Limb (tissue), 2 donors: Measurements from ENCODE around the gene CCNK.

Source experiments
- DNase-seq, 2 donors: peaks; one replicate each; pipeline ENCODE4 v3.0.0-alpha.2; 2016; ENCODE audit errors: extremely low spot score in 2 of 2

Gene CCNK

GRCh38 chr14:99519347-99519881 is 38.2 kb downstream of the CCNK start:
- no peak for DNase-seq

DNA sequence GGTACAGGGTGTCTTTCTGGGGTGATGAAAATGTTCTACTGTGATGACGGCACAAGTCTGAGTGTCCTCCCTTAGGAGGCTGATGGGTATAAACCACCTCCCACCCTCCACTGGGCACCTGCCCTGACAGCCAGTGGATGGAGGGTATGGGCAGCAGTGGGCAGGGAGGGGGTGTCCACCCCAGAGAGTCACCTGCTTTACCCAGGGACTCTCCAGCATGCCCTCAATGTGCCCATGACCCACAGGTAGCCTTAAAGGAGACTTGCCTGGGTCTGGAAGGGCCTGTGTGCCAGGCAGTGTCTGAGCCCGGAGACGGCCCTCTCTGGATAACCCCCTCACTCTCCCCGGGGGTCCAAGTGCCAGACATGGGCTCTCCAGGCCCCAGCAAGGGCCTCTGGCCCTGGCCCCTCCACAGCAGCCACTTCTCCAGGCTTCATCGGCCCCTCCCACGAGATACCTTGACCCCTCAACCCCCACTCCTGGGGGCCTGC is 38.8 kb downstream of the CCNK start:
- peak in 1 of 2 donors; percentile 33 for DNase-seq

DNA sequence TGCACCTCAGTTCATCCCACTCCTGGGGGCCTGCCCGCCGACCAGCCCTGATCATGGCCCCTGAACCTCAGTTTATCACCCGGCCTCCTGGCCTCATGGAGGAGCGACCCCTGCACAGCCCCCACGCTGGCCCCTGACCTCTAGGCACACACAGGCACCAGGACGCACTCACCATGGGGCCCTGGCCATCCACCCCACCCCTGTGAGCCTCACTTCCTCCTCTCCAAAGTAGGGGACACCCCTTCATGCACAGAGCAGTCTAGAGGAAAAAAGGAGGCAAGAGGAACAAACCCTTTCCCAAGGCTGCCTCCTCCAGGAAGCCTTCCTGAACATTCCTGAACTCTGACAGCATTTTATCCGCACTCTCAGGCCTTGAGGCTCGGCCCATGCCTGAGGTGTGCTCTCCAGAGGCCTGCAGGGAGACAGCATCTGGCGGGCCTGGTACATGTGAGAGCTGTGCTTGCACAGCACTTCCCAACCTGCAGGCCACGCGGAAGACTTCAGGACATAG is 39.4 kb downstream of the CCNK start:
- DNase-seq, result no peak

DNA sequence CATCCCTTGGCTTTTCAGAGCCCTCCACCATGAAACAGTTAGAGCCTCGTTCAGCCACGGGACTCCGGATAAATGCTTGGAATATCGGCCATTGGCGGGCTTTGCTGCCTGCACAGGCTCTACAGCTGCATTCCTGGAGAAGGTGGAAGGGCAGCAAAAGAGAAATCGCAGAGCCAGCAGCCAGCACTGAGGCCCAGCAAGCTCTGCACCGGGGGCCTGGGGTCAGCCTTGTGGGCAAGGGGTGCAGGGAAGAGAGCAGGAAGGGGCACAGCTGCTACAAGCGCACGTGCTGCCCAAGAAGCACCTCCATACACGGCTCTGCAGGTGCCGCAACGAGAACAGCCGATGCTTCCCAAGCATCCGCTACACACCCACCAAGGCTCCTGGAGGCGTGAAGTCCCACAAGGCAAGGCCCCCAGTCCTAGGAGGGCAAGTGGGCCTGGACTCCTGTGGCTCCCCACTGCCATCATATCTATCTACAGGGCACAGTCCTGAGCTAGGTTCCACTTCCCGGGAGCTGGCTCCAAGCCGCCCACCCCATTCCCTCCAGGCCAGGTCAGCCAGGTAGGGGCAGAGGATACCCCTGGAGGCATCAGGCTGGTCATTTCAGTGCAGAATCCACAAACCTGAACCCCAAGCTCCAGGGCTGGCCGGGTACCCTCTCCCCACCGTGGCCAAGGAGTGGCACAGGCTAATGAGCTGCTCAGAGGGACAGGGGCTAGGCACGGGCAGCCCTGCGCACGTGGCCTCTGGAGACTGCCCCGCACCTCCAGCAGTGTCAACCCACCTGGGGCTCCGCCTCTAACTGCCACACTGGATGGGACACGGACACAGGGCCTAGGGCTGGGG is 40.2 kb downstream of the CCNK start:
- no peak for DNase-seq

DNA sequence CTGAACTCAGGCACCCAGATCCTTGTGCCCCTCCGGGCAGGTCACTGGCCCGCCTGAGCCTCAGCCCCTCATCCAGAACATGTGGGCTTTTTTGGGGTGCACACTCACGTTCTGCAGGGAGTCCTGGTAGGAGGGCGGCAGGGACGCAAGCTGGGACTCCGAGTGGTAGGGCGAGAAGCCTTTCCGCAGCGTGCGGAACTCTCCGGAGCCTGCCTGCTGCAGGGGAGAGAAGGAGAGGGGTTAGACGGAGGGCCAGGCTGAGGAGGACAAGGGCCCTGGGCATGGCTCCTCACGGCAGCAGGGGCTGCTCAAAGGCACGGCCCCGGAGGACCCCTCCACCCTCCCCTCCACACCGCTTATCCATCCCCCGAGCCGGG is 40.8 kb downstream of the CCNK start:
- no peak for DNase-seq

- DNase-seq, result no peak
Observed at GRCh38 chr14:99522457-99522891, 41.3 kb downstream of the CCNK start.

DNA sequence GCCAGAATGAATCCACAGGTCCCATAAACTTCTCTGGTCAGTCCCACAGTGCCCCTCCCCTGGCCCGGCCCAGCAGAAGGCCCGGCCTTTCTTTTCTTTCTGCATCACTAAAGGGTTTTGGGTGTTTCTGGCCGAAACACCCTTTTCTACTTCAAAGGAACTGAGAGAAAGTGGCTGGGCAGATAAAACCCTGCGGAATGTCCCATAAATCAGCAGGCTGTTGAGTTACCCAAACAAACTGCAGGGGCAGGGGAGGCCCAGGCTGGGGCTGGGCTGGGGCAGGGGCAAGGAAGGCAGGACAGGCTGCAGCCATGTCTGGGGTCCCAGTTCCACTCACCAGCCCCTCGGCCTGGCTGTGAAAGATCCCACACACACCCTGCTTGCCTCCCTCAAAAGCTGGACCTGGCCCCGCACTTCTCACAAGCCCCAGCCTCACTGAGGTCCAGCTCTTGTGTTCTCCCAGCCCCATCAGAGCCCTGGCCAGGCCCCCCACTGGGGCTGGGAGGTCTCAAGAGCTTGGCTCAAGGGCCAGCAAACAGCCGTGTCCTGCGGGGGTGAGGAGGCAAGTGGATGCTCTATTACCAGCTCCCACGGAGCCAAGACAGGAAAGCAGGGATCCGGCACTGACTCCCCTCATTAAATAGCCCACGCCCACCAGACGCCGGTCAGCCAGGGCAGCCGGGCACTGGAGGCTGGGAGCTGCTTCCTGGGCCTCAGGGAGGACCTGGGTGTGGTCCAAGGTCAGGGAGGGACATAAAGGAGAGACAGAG is 41.9 kb downstream of the CCNK start:
- no peak for DNase-seq

GRCh38 chr14:99523704-99524055 is 42.5 kb downstream of the CCNK start:
- DNase-seq, result no peak

- no peak for DNase-seq
Observed at GRCh38 chr14:99524091-99524661, 43.0 kb downstream of the CCNK start.

DNA sequence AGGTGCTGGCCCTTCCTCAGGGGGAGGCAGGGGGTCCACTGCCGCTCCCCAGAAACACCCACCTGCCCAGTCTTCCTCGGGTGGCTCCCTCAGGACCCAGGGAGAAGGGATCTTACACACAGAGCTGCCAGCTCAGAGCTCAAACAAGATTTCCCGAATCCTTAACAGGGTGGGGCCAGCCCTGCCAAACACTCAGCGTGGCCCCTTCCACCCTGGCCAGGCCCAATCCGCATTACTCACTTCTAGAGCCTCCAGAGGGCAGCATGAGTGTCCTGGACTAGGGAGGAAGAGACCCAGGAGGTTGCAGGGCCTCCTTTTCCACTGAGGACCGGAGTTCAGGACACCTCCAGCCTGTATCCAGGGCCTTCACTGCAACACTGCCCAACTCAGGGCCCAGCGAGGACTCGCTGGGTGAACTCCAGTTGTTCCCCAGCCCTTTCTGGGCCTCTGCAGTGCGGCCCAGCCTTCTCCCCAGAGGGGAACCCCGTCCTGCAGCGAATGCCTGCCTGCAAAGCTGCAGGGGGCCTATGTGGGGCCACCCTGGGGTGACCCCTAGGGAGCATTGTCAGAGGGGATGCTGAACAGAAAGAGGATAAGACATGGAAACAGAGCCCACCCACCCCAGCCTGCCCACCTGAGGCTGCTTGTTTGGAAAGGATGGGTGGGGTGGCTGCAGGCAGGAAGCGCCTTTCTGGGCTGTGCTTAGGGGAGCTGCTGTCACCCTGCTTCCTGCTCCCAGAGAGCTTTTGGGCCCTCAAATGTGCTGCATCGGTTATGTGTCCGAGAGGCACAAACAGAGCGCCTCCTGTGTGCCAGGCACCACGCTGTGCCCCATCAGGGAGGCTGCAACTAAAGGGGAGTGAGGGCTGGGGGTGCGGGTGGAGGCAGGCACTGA is 43.8 kb downstream of the CCNK start:
- DNase-seq, result no peak

DNA sequence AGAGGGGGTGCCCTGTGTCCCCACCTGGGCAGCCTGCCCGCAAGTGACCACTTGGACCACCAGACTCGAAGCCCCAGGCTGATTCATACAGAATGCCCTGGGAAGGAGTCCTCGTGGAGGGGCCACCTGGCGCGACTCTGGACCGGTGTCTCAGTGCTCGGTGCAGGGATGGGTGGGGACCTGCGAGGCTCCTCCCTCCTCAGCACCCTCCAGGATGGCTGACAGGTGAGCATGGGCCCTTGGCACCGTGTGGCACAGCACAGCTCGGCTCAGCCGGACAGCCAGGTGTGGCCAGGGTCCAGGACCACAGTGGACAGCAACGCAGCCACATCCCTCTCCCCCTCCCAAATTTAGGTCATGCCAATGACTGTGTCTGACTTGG is 44.5 kb downstream of the CCNK start:
- DNase-seq, result no peak

GRCh38 chr14:99527026-99527425 is 45.8 kb downstream of the CCNK start:
- no peak for DNase-seq

DNA sequence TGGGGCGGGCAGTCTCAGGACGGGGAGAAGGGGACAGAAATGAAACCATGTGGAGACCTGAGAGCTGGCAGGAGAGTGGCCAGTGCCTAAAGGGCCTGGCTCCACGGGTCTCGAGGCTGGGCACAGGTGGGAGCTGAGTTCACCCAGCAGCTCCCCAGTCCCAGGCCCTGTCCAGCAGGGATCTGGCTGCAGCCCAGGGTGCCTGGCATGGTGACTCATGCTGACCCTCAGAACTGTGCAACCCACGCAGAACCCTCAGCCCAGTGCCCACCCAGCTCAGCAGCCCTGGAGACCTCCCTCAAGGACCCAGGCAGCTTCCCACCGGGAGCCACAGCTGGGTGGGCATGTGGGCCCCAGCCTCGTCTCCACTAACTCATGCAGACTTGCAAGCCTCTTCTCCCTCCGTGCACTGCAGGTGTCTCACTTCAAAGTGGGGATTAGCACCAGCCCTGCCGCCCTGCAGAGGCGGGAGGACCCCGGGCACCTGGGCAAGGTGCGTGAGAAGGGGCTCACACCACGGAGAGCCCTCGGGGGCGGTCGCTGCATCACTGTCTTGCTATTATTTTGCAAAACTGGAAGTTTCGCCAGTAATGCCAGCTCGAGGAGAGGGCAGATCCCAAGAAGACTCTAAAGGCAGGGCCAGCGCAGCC is 46.3 kb downstream of the CCNK start:
- no peak for DNase-seq

GRCh38 chr14:99529899-99530298 is 48.7 kb downstream of the CCNK start:
- DNase-seq, result no peak

DNA sequence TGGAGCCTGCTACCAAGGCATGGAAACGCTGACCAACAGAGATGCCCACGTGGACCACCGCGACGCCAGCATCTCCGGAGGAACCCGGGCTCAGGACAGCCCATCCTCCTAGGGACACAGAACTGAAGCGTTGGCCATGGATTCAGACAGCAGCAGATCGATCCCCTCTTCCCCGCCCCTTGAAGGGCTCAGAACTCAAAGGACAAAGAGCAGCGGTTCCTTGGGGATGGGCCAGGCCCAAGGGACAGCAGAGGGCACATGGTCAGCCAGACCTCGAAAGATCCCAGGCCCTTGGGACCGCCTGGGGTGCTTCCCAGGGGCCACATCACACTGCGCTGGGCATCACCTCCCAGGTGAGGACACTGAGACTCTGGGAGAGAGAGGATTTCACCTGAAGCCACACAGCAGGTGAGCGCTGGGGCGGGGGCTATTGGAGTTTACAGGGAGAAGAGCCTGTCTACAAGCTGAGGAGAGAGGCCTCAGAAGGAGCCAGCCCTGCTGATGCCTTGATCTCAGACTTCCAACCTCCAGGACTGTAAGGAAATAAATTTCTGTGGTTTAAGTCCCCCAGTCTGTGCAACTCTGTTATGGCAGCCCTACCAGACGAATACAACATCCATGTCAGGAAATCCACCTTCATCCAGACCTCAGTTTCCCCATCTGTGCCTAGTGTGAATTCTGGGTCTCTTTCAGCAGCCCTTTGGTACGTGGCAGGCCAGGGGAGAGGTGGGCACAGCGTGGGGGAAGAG is 49.4 kb downstream of the CCNK start:
- DNase-seq, result no peak

- DNase-seq, result peak in 1 of 2 donors; percentile 6
Observed at GRCh38 chr14:99531251-99532096, 50.3 kb downstream of the CCNK start.

- no peak for DNase-seq
Observed at GRCh38 chr14:99532310-99532709, 51.1 kb downstream of the CCNK start.

DNA sequence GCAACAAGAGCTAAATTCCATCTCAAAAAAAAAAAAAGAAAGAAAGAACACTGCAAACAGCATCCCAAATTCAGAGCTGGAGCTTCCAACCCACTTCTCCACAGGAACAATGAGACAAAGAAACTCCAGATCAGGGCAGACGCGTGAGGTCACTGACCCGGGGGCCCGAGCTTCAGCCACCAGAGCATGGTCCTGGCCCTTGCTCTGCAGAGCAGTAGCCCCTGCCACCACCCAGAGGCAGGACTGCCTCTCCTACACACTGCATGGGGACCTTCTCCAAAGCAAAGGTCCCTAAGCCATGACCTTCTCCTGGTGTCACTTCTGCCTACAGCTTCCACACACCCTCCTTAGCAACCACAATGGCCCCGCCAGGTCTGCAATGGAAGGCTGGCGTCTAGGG is 53.1 kb downstream of the CCNK start:
- DNase-seq, result no peak

- no peak for DNase-seq
Observed at GRCh38 chr14:99534863-99535262, 53.7 kb downstream of the CCNK start.
